Measurements from ENCODE around the gene TTC27.
A peak's percentile ranks its signal among the peaks of the same experiment; 100 is the strongest.
"Not testable (repeated sequence)": the region's sequence is repeated elsewhere in the genome, so short reads cannot be mapped to it uniquely, and the experiment has no call there.

TTC27 gene

GRCh38 chr2:32812316-32812715 is 184.5 kb downstream of the TTC27 start:
- no peak for DNase-seq

GRCh38 chr2:32820088-32820487 is 192.2 kb downstream of the TTC27 start:
- DNase-seq = no peak

- no peak for DNase-seq
Measured at GRCh38 chr2:32820701-32821100, 192.9 kb downstream of the TTC27 start.

GRCh38 chr2:32824070-32824809 is 196.4 kb downstream of the TTC27 start:
- DNase-seq = no peak

- DNase-seq = peak; percentile 14 to 58 (median 18)
Measured at GRCh38 chr2:32825291-32825712, 197.5 kb downstream of the TTC27 start.

GRCh38 chr2:32830196-32830595 is 202.3 kb downstream of the TTC27 start:
- DNase-seq = no peak

DNA sequence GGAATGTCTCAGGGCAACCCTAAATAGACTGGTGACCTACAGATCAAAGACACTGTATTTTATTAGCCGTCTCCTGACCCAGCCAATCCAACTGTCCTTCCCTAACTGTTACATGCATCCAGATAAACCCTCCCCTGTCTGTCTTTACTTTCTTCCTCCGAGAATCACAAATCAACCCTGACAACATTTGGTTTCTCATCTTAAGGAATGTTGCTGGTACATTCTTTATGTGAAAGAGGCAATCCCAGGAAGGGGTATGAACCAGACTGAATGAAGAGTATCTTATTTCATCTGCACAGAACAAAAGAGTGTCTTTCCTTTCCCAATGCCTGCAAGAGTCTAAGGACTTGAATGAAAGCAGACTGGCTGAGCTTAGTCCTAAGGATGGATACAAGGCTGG is 205.0 kb downstream of the TTC27 start:
- DNase-seq = no peak

GRCh38 chr2:32833709-32834108 is 205.9 kb downstream of the TTC27 start:
- no peak for DNase-seq

DNA sequence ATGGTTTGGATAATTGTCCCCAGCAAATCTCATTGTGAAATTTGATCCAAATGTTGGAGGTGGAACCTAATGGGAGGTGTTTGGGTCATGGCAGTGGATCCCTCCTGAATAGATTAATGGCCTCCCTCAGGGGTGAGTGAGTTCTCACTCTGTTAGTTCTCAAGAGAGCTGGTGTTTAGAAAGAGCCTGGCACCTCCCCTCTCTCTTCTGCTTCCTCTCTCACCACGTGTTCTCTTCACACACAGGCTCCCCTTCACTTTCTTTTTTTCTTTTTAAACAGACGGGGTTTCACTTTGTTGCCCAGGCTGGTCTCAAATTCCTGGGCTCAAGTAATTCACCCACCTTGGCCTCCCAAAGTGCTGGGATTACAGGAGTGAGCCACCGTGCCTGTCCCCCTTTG is 207.3 kb downstream of the TTC27 start:
- DNase-seq = no peak

DNA sequence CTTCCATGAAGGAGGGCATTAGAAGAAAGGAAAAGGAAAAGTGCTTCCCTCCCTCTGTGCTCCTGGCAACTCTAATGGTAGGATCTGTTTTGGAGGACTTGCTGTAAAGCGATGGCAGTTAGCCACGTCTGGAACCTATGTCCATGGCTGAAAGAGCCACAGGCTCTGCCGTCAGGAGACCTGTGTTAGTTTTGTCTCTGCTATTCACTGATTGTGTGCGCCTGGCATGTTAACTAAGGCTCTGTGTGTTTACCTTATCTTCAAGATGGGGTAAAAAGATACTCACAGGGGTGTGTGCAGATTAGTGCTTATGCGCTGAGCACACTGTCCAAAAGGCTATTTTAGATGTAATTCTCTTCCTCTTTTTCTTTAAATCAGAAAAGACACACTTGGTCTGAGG is 209.1 kb downstream of the TTC27 start:
- DNase-seq = no peak

DNA sequence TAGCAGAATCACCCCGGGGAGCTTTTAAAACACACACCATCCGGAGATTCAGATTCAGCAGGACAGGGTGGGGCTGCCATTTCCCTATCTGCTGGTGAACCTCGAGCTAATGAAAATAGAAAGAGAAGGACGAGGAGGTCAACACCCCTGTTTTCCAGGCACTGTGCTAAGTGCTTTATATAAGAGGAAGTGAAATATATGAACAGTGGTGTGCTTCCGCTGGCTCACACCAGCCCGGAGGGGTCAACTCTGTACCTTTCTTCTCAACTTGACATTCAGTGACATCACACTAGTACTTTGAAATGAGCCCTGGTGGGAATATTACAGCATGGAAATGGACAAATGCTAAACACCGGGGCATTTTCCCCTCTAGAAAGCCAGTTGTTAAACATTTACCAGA is 210.6 kb downstream of the TTC27 start:
- DNase-seq = no peak

GRCh38 chr2:32838949-32839348 is 211.1 kb downstream of the TTC27 start:
- no peak for DNase-seq

DNA sequence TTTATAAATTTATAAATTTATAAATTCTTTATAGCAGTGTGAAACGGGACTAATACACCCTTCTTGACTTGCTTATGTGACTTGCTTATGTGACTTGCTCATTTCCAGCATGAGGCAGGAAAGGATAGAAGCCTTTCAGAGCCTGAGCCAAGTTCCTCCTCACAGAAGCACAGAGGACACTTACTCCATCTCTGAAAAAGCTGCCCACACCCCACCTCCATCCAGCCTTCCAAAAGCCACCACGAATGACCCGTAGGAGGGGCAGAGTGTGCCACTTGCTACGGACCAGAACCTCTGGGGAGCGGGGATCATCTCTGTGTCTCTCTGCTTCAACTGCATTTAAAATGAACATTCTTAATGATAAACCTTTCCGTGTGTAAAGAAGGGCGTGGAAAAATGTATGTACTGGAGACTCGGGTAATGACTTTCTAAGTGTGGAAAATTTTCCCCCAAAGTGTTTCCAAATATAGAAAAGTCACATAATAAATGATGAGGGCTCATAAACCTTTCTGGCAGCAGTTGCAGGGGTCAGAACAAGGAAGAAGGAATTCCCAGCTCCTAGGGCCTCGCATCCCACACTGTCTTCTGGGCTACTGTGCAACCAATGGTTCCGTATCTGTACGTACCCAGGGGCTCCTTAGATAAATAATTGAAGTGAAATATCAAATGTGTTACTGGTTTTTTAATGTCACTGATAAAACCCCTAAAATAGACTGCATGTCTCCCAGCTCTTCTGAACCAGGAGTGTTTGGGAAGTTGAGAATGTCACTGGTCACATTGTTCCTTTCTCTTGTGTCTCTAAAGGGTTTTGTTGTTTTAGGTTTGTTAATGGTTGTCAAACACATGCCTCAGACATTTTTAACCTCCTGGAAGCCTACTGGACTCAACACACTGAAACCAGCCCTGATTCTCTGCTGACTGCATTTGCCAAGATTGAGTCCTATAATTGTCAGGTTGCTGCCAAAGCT is 214.4 kb downstream of the TTC27 start:
- DNase-seq = peak in 1 of 3 experiments; percentile 52

DNA sequence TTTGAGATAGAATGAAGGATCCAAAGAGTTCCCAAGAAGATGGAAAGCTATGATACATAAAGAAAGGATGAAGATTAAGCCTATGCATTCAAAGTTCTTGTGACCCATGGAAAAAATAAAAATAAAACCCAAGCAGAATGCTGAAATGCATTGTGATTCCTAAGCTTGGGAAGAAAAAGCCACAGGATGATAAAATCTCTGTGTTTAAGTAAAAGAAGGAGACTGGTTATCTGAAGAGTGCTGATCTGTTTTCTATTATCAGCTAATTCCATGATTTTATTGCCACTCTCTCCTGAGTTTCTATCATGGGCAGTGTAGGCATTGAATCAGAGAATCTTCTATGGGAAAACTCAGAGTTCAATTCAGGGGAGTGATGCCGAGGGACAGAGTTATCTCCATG is 215.8 kb downstream of the TTC27 start:
- no peak for DNase-seq

DNA sequence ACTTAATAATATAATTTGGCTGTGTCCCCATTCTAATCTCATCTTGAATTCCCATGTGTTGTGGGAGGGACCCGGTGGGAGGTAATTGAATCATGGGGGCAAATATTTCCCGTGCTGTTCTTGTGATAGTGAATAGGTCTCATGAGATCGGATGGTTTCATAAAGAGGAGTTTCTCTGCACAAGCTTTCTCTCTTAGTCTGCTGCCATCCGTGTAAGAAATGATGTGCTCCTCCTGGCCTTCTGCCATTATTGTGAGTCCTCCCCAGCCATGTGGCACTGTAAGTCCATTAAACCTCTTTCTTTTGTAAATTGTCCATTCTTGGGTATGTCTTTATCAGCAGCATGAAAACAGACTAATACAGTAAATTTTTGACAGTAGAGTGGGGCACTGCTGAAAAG is 216.4 kb downstream of the TTC27 start:
- DNase-seq = no peak

DNA sequence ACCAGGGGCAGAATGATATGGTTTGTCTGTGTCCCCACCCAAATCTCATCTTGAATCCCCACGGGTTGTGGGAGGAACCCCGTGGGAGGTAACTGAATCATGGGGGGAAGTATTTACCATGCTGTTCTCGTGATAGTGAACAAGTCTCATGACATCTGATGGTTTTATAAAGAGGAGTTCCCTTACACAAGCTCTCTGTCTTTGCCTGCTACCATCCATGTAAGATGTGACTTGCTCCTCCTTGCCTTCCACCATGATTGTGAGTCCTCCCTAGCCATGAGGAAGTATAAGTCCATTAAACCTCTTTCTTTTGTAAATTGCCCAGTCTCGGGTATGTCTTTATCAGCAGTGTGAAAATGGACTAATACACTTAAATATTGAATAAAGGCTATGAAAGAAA is 218.4 kb downstream of the TTC27 start:
- not testable (repeated sequence) for DNase-seq

- no peak for DNase-seq
Measured at GRCh38 chr2:32847734-32848133, 219.9 kb downstream of the TTC27 start.

DNA sequence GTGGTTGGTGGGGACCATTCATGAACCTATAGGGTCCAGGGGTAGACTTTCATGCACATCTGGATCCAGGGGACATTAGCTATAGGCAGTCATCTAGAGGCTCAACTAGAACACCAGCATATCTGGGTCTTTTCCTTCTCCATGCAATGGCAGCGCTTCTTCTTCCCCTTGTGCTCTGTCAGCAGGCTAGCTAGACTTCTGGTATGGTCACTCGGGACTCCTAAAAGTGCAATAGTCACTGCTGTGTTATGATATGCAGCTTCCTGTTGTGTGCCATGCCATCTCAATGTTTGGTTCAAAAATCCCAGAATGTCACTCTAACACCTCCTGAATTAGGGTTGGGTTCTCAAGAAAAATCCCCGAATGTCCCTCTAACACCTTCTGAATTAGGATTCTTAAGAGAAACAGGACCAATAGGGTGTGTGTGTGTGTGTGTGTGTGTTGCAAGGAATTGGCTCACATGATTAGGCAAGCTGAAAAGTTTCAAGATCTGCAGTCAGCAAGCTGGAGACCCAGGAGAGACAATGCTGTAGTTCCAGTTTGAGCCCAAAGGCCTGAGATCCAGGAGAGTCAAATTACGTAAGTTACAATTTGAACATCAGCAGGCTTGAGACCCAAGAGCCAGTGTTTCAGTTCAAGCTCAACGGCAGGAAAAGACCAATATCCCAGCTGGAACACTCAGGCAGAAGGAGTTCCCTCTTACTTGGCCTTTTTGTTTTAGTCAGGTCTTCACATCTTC is 221.8 kb downstream of the TTC27 start:
- no peak for DNase-seq

DNA sequence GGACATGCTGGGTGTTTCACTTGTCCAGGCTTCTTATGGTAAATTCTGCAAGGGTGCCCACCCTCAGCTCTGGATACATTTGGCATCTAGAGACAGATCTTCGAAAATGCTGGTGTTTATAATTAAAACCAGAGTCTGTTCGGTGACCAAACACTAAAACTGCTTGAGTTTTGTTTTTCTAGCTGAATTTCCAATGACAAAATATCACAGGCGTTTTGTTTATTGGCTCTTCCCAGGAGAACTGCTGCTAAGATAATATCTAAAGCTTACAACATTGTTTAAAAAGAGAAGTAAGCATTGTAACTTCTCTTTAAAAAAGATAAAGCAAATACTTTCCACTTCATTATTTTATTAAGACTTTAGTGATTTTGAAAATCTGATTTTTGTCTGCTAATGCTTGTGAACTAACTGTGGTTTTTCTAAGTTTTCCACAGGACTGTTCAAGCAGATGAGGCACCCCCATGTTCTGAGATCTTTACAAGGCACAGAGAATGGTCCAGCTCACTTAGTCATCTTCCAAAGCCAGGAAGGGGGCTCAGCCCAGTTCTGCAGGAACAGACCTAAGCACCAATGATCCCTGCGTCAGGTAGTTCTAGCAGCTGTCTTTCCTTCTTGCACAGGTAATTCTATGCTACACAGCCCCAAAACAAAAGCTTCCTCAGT is 224.1 kb downstream of the TTC27 start:
- DNase-seq = no peak

GRCh38 chr2:32852856-32853255 is 225.0 kb downstream of the TTC27 start:
- peak in 1 of 3 experiments; percentile 42 for DNase-seq

GRCh38 chr2:32856891-32857290 is 229.0 kb downstream of the TTC27 start:
- DNase-seq = no peak

DNA sequence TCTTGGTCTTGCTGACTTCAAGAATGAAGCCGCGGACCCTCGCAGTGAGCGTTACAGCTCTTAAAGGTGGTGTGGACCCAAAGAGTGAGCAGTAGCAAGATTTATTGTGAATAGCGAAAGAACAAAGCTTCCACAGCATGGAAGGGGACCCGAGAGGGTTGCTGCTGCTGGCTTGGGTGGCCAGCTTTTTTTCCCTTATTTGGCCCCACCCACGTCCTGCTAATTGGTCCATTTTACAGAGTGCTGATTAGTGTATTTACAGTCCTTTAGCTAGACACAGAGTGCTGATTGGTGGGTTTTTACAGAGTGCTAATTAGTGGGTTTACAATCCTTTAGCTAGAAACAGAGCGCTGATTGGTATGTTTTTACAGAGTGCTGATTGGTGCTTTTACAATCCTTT is 230.9 kb downstream of the TTC27 start:
- no peak for DNase-seq

DNA sequence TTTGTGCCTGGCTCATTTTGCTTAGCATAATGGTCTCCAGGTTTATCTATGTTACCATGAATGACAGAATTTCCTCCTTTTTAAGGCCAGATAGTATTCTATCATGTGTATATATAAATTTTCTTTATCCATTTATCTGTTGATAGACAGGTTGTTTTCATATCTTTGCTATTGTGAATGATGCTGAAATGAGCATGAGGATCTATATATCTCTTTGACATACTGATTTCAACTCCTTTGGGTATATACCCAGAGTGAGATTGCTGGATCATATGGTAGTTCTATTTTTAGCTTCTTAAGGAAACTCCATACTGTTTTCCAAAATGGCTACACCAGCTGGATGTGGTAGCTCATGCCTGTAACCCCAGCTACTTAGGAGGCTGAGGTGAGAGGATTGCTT is 232.5 kb downstream of the TTC27 start:
- no peak for DNase-seq

All from NCI-H1417 (cell line).